ENCODE data around the gene CEACAM16.

- TF ChIP-seq CTCF (IDR thresholded peaks at IDR 0.05; ENCODE audit: low read depth, low read length, poor library complexity, severe bottlenecking) (no peak), EZH2phosphoT487 (IDR thresholded peaks at IDR 0.05; ENCODE audit: borderline replicate concordance, low read length) (no peak)
Measured at GRCh38 chr19:44747739-44748425, 48.9 kb downstream of the CEACAM16 start.
